ENCODE measurements around the gene CCDC152.

The CCDC152 gene

DNA sequence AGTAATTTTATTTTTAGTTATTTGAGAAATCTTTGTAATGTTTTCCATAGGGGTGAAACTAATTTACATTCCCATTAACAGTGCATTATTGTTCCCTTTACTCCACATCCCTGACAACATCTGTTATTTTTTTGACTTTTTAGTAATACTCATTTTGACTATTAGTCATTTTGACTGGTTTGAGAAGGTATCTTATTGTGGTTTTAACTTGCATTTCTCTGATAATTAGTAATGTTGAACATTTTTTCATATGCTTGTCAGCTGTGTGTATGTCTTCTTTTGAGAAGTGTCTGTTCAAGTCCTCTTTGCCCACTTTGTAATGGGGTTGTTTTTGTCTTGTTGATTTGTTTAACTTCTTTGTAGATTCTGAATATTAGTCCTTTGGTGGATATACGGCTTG is 27.5 kb downstream of the CCDC152 start:
- DNase-seq: no peak

DNA sequence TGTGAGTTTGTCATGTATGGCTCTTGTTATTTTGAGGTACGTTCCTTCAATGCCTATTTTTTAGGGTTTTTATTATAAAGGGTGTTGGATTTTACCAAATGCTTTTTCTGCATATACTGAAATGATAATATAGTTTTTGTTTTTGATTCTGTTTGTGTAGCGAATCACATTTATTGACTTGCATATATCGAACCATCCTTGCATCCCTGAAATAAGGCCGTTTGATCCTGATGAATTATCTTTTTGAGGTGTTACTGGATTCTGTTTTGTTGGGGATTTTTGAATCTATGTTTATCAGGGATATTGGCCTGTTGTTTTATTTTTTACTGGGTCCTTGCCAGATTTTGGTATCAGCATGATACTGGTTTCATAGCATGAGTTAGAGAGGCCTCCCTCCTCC is 29.1 kb downstream of the CCDC152 start:
- DNase-seq: no peak

DNA sequence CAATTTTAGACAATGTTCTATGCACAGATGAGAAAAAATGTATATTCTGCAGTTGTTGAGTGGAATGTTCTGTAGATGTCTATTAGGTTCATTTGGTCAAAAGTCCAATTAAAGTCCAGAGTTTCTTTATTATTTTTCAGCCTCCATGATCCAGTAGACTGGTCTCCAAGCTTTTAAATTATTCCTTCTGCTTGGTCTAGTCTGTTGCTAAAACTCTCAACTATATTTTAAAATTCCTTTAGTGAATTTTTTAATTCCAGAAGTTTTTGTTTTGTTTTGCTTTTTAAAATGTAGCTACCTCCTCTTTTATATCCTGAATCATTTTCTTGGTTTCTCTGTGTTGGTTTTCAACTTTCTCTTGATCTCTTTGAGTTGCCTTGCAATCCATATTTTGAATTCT is 30.5 kb downstream of the CCDC152 start:
- DNase-seq: no peak

DNA sequence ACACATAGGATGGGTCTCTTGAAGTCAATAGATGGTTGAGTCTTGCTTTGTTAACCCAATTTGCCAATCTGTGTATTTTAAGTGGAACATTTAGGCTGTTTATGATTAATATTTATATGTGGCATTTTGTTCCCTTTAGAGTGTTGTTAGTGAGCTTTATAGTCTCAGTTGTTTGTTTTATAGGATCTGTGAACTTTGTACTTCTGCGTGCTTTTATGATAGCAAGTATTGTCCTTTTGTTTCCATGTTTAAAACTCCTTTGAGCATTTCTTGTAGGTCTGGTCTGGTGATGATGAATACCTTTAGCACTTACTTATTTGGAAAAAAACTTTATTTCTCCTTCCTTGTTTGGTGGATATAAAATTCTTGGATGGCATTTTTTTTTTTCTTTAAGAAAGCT is 31.2 kb downstream of the CCDC152 start:
- DNase-seq: no peak

DNA sequence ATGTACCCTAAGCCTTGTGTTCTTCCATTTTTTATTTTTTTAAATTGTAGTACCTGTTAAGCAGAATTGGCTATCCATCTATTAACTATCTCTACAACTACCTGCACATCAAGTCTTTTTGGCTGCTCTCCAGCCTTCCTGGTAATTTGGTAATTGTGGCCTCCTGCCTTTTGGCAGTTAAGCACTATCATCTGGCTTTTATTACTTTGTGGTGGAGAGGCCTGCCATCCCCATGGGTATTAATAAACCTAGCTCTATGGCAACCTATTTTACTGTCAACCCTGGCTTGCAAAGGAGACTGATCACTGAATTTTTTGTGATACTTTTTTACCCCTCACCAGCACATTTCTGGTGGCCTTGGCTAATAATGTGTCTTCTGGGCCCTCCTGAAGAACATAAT is 34.5 kb downstream of the CCDC152 start:
- DNase-seq: no peak

GRCh38 chr5:42798284-42799240 is 41.9 kb downstream of the CCDC152 start:
- DNase-seq: no peak

DNA sequence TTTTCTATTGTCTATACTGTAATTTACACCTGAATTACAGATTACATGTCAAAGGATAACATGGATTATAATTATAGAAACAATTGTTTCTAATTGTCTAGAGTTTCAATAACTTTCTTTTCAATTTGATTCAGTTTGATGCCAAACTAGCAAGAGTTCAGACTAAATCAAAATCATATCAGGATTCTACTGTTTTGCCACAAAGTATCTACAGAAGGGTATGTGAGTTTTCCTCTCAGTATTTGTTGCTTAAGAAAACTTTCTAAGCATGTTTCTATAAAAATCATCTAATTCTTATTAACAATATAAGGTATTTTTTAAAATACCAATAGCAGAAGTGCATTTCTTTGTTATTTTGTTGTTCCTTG is 42.6 kb downstream of the CCDC152 start:
- DNase-seq: no peak

DNA sequence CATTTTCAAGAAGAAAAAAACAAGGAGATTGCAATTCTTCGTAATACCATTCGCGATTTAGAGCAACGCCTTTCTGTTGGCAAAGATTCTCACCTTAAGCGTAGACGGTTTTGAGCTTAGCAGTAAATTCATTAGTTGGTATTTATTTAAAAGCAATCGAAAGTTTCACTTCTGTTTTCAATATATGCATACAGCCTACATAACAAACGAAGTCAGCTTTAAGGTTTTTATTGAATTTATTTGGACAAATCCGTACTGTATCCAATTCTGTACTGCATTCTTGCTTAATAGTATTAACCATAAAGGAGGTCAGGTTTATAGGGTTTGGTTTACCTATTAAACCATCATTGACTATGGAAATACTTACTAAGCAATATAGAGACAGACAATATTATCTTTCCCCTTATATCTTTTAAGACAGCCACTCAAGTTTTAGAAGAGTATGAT is 43.1 kb downstream of the CCDC152 start:
- no peak for DNase-seq

DNA sequence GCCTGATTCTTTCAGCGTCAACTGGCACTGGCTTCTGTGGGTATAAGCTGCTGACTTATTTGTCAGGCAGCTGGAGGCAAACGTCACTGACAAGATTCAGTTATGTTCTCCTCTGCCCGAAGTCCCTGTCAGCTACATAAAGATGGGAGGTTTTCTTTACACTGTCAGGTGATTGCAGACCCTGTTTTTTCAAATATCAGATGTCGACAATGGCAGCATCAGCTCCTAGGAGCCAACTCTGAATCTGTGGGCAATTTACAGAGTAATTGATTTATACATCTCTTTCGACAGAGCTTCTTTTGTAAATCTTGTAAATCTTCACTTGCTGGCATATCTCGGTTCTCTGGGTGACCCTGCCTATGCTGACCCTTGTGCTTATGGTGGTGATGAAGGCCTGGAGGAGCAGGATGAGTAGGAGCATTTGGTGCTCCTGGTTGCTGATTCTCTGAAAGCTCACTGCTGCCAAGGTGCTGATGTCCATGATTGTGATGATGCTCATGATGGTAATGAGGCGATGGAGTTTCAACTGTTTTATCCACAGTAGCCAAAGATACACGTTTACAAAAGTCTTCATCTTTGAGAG is 44.2 kb downstream of the CCDC152 start:
- no peak for DNase-seq

GRCh38 chr5:42801516-42802166 is 45.0 kb downstream of the CCDC152 start:
- DNase-seq: no peak

- no peak for DNase-seq
Observed at GRCh38 chr5:42804717-42805339, 48.2 kb downstream of the CCDC152 start.

DNA sequence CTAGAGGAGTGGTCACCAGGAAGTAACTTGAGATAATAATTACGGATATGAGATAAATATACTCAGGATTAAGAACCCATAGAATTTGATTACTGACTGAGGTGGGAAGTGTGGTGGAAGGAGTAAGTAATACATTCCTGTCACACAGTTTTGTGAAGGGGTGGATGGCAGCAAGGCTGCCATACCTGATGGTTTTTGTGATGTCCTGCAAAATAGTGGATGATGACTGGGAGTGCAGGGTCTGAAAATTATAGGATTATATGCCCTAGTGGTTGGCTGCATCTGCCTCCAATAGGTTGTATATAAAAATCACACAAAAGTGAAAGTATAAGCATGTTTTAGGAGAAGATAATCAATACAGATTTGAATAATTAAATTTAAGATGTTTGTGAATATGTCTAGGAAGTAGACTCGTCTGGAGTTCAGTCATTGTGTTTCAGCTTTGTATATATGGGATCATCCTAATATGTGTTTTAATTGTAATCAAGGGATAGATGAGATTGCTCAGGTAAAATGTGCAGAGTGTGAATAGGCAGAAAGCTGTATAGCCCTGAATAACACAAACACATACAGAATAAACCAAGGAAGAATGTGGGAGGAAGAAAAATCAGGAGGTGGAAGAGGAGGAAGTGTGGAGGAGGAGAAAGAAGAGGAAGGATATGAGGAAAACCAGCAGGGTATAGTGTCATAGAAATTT is 49.5 kb downstream of the CCDC152 start:
- no peak for DNase-seq

GRCh38 chr5:42806701-42807262 is 50.2 kb downstream of the CCDC152 start:
- no peak for DNase-seq

GRCh38 chr5:42807722-42808447 is 51.3 kb downstream of the CCDC152 start:
- DNase-seq: no peak

DNA sequence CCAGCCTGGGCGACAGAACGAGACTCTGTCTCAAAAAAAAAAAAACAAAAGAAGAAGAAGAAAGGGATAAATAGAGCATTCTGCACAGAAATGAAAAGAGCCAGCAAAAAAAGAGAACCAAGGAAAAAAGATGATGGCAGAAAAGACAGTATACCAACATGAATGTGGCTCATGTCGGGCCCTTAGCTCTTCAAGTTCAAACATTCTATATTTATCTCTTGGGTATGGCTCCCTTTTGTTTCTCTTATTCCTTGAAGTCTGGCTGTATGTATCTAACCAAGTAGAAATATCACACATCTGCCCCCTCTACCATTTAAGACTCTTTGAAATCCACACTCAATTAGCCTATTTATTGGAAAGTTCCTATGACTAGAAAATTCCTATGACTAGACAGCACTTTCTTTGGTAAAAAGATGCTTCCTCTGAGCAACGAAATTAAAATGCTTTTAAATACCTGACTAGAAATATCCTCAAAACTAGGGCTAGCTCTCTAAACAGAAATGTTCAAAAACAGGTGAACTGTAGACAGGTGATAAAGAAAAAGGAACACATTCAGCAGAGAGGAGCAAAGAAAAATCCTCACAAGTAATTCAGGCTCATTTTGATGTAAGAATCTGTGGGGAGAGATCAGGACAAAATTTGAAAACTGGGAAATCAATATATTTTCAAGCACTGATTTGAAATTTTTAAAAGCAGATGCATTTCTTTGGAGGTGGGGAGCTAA is 52.4 kb downstream of the CCDC152 start:
- DNase-seq: no peak

- DNase-seq: no peak
Observed at GRCh38 chr5:42810834-42811590, 54.4 kb downstream of the CCDC152 start.

DNA sequence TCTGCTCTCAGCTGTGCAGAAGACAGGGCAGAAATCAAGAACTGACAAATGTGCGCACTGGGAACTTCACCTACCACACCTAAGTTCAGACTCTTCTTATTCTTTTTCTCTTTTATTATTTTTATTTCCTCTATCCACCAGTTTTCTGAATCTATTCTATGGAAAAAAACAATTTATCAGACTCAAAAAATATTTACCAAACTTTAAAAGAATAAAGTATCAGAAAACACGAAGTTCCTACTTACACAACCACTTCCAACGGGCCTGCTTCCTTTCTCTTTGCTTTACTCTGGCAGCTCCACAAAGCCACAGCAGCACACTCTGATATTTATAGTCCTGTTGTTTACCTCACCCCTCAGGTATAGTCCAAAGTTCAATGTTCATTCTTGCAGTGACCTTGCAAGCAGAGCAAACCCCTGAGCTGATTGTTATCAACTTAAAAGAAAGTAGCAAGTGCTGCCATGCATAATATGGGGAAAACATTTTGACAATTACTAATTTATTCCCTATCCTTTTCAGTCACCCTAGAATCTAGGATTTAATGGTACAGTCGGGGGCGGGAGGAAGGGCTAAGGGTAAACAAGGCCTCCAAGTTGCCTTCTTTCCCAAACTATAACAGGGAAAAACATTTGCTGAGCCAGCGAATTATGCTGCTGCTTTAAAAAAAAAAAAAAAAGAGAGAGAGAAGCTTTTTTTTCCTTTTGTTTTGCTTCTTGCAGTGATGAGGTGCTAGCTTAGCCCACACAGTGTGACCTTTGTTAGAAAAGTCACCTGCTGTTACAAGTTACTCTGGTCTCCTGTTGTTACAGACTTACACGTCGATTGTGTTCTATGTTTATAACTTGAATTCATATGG is 55.2 kb downstream of the CCDC152 start, which contains the start of gene SELENOP:
Gene SELENOP (minus strand): TSS at position 302 of the 856 bp plus-strand sequence. CDS start 3,539 bp downstream, outside the sequence.
- no peak for DNase-seq

DNA sequence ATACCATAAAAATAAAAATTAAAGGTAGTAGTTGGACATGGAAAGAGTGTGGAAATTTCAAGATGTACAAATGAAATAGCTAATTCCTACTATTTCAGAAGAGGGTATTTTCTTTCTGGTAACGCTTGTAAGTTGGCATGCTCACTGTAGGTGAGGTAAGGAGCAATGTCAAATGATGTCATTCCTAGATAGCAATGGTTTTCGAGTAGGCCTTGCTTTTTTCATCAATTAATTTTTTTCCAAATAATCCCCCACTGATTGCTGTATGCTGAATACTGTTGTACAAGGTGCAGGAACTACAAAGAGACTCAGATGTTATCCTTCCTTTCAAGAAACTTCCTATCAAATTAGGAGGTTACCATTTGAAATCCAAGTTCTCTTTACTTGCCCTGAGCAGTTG is 56.0 kb downstream of the CCDC152 start:
- DNase-seq: no peak

DNA sequence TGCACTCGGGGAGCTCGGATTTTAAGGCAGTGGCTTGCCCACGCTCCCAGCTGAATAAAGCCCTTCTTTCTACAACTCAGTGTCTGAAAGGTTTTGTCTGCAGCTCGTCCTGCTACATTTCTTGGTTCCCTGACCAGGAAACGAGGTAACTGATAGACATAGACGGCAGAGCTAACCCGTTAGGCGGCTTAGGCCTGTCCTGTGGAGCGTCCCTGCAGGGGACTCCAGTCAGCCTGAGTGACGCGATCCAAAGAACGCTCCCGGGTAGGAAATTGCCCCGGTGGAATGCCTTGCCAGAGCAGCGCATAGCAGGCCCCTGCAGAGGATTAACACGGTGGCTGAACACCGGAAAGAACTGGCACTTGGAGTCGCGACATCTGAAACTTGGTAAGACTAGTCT is 56.9 kb downstream of the CCDC152 start:
- DNase-seq: no peak

All from NCI-H1048 (cell line).